Measurements from ENCODE around the gene KRT13. TPM values are rescaled to one million over a fixed set of nuclear protein-coding genes. Genes with fewer than 3 reads are reported as not detected.

KRT13 gene
- total and polyA plus RNA-seq, 9 of the 15 experiments (the other 6 are each of a cell fraction or from before 2014, with no cell fraction given), result 0.11 to 1.1 (median 0.24) TPM; not detected in 3

GRCh38 chr17:41549596-41550039 lies 44.2 kb upstream of the KRT13 start:
- H3K4me3 ChIP-seq, result no peak overlapping the region
- DNase-seq (ENCODE audit: extremely low read depth in 1 of 4, low spot score in 3 of 4), result peak; percentile 45 to 78 (median 50)
- no peaks in the 10 kb centered on the region for H4K20me1 ChIP-seq (replicated peaks; ENCODE audit: control insufficient read depth, insufficient read depth, low read length)
- intact Hi-C loops (cut with micrococcal nuclease) (loop anchor here (1.0 to 2.0 kb wide), 6 partner anchors 49 to 747 kb away; no protein-coding TSS in a partner anchor), in situ Hi-C loops (cut with MboI) (loop anchor here (5.0 kb wide), 4 partner anchors 62 to 747 kb away; partner anchors contain the start of gene KRT36)
- no peak for FAIRE-seq
- CTCF ChIA-PET (ENCODE audit: low intra/inter-chr PET ratio), result interaction anchor here (0.6 to 5.3 kb wide), 10 partner anchors 22 to 1486 kb away, joined by 3 to 135 read pairs (median 10); partner anchors contain the start of gene KRT19
- 2% methylated on average over 8 of the region's 8 CpGs for WGBS (ENCODE audit: insufficient coverage, low coverage, missing lambda C conversion rate)
- H3K36me3 ChIP-seq (ENCODE audit: control insufficient read depth, insufficient read depth, low read length), result no peaks in the 10 kb centered on the region
- H3K9me1 ChIP-seq (ENCODE audit: control insufficient read depth, insufficient read depth, low read length), result no peaks in the 10 kb centered on the region
- no TSS peak for BruUV-seq (replicated peaks)
- H3K4me2 ChIP-seq (ENCODE audit: insufficient read depth, low read length), result peak overlapping the region; percentile 70
- H3K9me3 ChIP-seq (replicated peaks; ENCODE audit: control insufficient read depth, insufficient read depth, low read depth, low read length), result no peaks in the 10 kb centered on the region
- peaks cover 0 to 4% of the 10 kb centered on the region in 2 experiments; a peak in 1 of 5 replicates for H3K27me3 ChIP-seq (ENCODE audit: control insufficient read depth in 2 of 2, insufficient read depth in 2 of 2, low read length in 2 of 2)
- H3K27ac ChIP-seq (ENCODE audit: extremely low read depth, low read depth, low read length), result peak overlapping the region; percentile 33; the same call in 2 of the 3 replicates
- POLR2A ChIA-PET, result interaction anchor here (0.6 to 3.1 kb wide), 21 partner anchors 9 to 171 kb away, joined by 3 to 15 read pairs (median 4); partner anchors contain the start of genes EIF1, KRT19, KRT36 and KRT9
- H3K4me1 ChIP-seq (replicated peaks in 1 of 2; ENCODE audit: control insufficient read depth in 2 of 2, insufficient read depth in 2 of 2, low read length in 2 of 2), result peaks cover 26 to 30% of the 10 kb centered on the region in 2 experiments; a peak in 4 of 5 replicates
- H3K79me2 ChIP-seq (ENCODE audit: control insufficient read depth, insufficient read depth, low read length), result no peaks in the 10 kb centered on the region
- ATAC-seq, result peak; percentile 68
- peak overlapping the region; percentile 70 for H2AFZ ChIP-seq (ENCODE audit: low read depth, low read length)
- peak overlapping the region; percentile 15 to 45; a peak in 1 of 4 replicates for H3K9ac ChIP-seq (ENCODE audit: insufficient read depth in 1 of 2, low read depth in 2 of 2, low read length in 2 of 2)
- peak; percentile 5; the same call in 1 of the 2 replicates for TF ChIP-seq CXXC5 (CRISPR knock-in tag; IDR thresholded peaks at IDR 0.05)
- peak; percentile 47 for TF ChIP-seq TAL1 (IDR thresholded peaks at IDR 0.05)
- TF ChIP-seq SMAD4 (CRISPR knock-in tag; conservative IDR thresholded peaks at IDR 0.05), result peak; percentile 42; the same call in 1 of the 2 replicates
- TF ChIP-seq TFAP4 (CRISPR knock-in tag; IDR thresholded peaks at IDR 0.05; ENCODE audit: borderline replicate concordance), result 0 out of 2 replicates have a peak, but pooled peaks have one; percentile 0
- TF ChIP-seq CREB1 (IDR thresholded peaks at IDR 0.05), result no peak; the same call in 1 of the 2 replicates
- TF ChIP-seq CREB1 (CRISPR knock-in tag; IDR thresholded peaks at IDR 0.05), result no peak
- TF ChIP-seq ARID1B (IDR thresholded peaks at IDR 0.05), result peak; percentile 71
- TF ChIP-seq JUND (IDR thresholded peaks at IDR 0.05; ENCODE audit: borderline replicate concordance, low read depth, low read length), result peak; percentile 49; the same call in 1 of the 2 replicates
- TF ChIP-seq JUND (tag; IDR thresholded peaks at IDR 0.05; ENCODE audit: borderline replicate concordance, low read depth, low read length), result no peak; the same call in 1 of the 3 replicates
- peak; percentile 78 for TF ChIP-seq DPF2 (IDR thresholded peaks at IDR 0.05)
- TF ChIP-seq L3MBTL2 (IDR thresholded peaks at IDR 0.05), result peak; percentile 53; the same call in 1 of the 2 replicates
- TF ChIP-seq ZBTB34 (CRISPR knock-in tag; IDR thresholded peaks at IDR 0.05), result no peak
- peak; percentile 52; the same call in 1 of the 2 replicates for TF ChIP-seq KDM2B (CRISPR knock-in tag; IDR thresholded peaks at IDR 0.05)
- no peak for TF ChIP-seq RFX7 (CRISPR knock-in tag; IDR thresholded peaks at IDR 0.05)
- TF ChIP-seq MEIS2 (IDR thresholded peaks at IDR 0.05; ENCODE audit: partially characterized antibody), result peak; percentile 93
- peak; percentile 67 for TF ChIP-seq PRDM10 (IDR thresholded peaks at IDR 0.05; ENCODE audit: partially characterized antibody)
- TF ChIP-seq NR2C2 (CRISPR knock-in tag; IDR thresholded peaks at IDR 0.05), result no peak
- peak; percentile 80 for TF ChIP-seq NR2C2 (tag; IDR thresholded peaks at IDR 0.05)
